ENCODE data around the gene LRP6.

GRCh38 chr12:12127304-12127703 lies 139.5 kb downstream of the LRP6 start:
- TF ChIP-seq POLR2A (IDR thresholded peaks at IDR 0.05; ENCODE audit: low read length) (no peak), GATA1 (IDR thresholded peaks at IDR 0.05; ENCODE audit: low read depth, low read length) (no peak)
